ENCODE measurements around the gene CENPA. TPM values are rescaled to one million over a fixed set of nuclear protein-coding genes. Genes with fewer than 3 reads are reported as not detected.

The CENPA gene
- total and polyA plus RNA-seq, 2 of the 13 experiments (the other 11 are each of a cell fraction or from before 2014, with no cell fraction given), result 28.5 to 38.5 TPM

GRCh38 chr2:26764078-26764887 is 21.6 kb upstream of the CENPA start, which contains the start of gene SLC35F6 (continued):
- TF ChIP-seq ZNF580 (CRISPR knock-in tag; IDR thresholded peaks at IDR 0.05; ENCODE audit: borderline replicate concordance, low read depth), result no peak; the same call in 1 of the 2 replicates
- TF ChIP-seq TEAD2 (CRISPR knock-in tag; IDR thresholded peaks at IDR 0.05), result no peak
- no peak for TF ChIP-seq KDM4B (CRISPR knock-in tag; IDR thresholded peaks at IDR 0.05)
- TF ChIP-seq PAF1 (CRISPR knock-in tag; IDR thresholded peaks at IDR 0.05), result no peak
- TF ChIP-seq ISL2 (CRISPR knock-in tag; IDR thresholded peaks at IDR 0.05), result no peak; the same call in 1 of the 2 replicates
- peak; percentile 75; the same call in 1 of the 2 replicates for TF ChIP-seq ZBTB43 (CRISPR knock-in tag; conservative IDR thresholded peaks at IDR 0.05)
- no peak for TF ChIP-seq NONO (IDR thresholded peaks at IDR 0.05)
- TF ChIP-seq NONO (CRISPR knock-in tag; conservative IDR thresholded peaks at IDR 0.05), result peak; percentile 27; the same call in 1 of the 2 replicates
- TF ChIP-seq SMYD3 (CRISPR knock-in tag; IDR thresholded peaks at IDR 0.05), result peak; percentile 47; the same call in 1 of the 2 replicates
- no peak for TF ChIP-seq SETDB1 (CRISPR knock-in tag; IDR thresholded peaks at IDR 0.05; ENCODE audit: borderline replicate concordance)
- TF ChIP-seq PREB (CRISPR knock-in tag; IDR thresholded peaks at IDR 0.05), result 0 out of 2 replicates have a peak, but pooled peaks have one; percentile 43
- peak; percentile 77; the same call in 1 of the 2 replicates for TF ChIP-seq ZBTB46 (CRISPR knock-in tag; IDR thresholded peaks at IDR 0.05; ENCODE audit: borderline replicate concordance)
- TF ChIP-seq HOXA5 (CRISPR knock-in tag; IDR thresholded peaks at IDR 0.05), result peak; percentile 82
- TF ChIP-seq FOXA3 (CRISPR knock-in tag; IDR thresholded peaks at IDR 0.05), result peak; percentile 53
- no peak for TF ChIP-seq TRIM22 (IDR thresholded peaks at IDR 0.05)
- 0 out of 4 replicates have a peak, but pooled peaks of 1 of the 2 experiments have one; percentile 32 for TF ChIP-seq NR2F1 (CRISPR knock-in tag; IDR thresholded peaks at IDR 0.05)
- TF ChIP-seq KAT2B (IDR thresholded peaks at IDR 0.05; ENCODE audit: borderline replicate concordance, low read depth, low read length), result no peak
- no peak for TF ChIP-seq JUN (CRISPR knock-in tag; IDR thresholded peaks at IDR 0.05)
- no peak for TF ChIP-seq RORA (CRISPR knock-in tag; IDR thresholded peaks at IDR 0.05)
- peak; percentile 75; the same call in 1 of the 2 replicates for TF ChIP-seq ZIK1 (CRISPR knock-in tag; IDR thresholded peaks at IDR 0.05; ENCODE audit: borderline replicate concordance, low read depth)
- TF ChIP-seq HOXA9 (CRISPR knock-in tag; IDR thresholded peaks at IDR 0.05; ENCODE audit: borderline replicate concordance), result no peak
- TF ChIP-seq ZFP36L1 (CRISPR knock-in tag; IDR thresholded peaks at IDR 0.05), result 0 out of 2 replicates have a peak, but pooled peaks have one; percentile 30
- TF ChIP-seq ZNF550 (CRISPR knock-in tag; IDR thresholded peaks at IDR 0.05; ENCODE audit: borderline replicate concordance), result peak; percentile 93; the same call in 1 of the 2 replicates
- 0 out of 2 replicates have a peak, but pooled peaks have one; percentile 28 for TF ChIP-seq NFYB (CRISPR knock-in tag; IDR thresholded peaks at IDR 0.05)

Measured in HepG2 (cell line).